Limb (tissue), 2 donors: Measurements from ENCODE around the gene DLEC1.
A peak's percentile ranks its signal among the peaks of the same experiment; 100 is the strongest.
"Not testable (repeated sequence)": the region's sequence is repeated elsewhere in the genome, so short reads cannot be mapped to it uniquely, and the experiment has no call there.

Experiments used
- DNase-seq, 2 donors: peaks; one replicate each; pipeline ENCODE4 v3.0.0-alpha.2; 2016; ENCODE audit errors: extremely low spot score in 2 of 2

Gene DLEC1

DNA sequence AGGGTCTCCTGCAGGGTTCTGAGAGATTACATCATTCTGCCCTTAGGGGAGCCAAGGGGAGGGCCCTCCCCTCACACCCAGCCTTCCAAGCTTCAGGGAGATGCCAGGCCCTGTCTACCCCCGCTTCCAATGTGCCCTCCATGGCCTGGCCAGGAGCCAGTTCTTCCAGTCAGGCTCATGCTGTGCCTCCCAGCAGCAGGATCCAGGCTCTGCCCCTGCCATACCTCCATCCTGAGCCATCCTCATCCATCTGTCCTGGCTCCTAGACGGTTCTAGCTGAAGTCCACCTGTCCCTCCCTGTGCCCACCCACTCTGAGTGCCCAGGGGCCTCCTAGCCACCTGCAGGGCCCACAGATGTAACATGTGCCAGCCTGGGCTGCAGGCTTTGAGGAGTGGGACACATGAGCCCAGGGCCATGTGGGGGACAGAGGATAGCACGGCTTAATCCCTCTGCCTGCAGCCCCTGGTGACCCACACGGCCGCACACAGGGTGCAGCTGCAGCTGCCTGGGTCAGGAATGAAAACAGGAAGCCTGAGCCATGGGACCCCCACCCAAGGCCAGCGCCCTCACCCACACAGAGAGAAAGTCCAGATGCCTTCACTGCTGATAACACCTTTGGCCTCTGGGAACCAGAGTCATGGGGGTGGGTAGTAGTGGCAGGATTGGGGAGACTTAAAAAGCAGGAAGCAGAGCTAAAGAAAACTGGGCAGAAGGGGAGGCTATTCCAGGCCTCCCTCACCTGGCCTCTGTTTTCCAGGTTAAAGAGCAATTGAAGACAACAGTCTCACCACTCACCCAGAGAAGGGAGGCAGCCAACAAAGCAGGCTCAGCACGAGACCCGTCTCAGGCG is 21.3 kb upstream of the DLEC1 start:
- DNase-seq, result no peak

DNA sequence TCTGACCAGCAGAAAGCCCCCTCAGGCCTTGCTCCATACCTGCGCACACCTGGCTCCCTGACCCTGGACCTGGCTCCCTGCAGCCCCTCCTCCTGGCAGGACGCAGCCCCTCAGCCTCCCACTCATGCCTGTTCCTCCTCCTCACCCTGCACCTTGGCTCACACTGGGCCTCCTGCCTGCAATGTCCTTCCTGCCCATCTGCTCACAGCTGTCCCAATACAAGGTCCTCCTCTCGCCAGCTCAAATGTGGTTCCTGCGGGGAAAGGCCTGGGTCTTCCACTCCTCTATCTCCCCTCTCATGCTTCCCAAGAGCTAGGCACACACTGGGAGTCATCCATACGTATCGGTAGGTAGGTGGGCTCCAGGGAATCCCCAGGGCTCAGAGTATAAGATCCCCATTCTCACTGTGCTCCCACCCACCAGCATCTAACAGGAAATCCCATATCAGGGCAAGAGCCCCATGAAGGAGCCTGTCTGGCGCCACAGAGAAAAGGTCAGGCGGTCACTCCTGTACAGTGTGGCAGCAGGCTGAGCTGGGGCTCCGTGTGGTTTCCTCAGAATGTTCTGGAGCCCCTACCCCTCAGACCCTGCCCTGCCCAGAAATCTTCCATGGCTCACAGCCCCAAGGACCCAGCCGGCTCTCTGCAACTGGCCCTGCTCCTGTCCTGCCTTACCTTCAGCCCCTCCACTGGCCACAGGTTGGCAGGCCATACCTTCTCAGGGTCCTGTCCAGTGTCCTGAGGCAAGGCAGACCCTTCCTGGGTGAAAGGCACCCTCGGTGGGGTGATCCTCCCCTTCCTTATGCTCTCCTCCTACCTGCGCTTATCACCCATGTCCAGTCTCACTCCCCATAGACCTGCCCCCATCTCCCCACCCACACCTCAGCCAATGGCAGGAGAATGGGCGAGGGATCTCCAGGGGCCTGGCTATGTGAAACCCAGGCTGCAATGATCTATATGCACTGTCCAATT is 20.4 kb upstream of the DLEC1 start:
- DNase-seq, result no peak

DNA sequence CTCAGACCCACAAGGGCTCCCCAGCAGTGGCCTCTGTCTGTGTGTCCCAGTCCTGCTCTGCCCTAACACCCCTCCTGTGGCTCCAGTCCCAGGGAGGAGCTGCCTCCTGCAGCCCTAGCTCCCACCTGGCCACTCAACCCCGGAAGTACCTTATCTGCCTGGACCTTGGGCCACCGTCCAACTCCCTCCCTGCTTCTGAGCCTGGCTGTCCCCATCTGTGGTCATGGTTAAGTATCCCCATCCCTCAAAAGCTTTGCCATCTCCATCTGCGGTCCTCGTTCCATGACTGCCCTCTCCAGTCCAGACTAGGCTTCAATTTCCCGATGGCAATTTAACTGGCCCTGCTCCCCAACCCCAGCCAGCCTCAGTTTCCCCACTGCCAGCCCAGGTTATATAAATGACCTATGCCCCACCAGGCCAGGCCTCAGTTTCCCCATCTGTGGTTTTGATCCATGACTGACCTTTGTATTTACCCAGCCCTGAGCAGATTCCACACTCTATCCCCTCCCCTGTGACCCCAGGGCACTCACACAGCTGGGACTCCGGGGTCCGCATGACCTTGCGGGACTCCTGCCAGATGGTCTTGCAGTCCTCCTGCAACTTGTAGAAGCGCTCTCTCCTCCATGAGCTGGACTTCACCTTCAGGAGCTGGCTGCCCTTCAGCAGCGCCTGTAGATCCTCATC is 19.2 kb upstream of the DLEC1 start:
- peak in 1 of 2 donors; percentile 27 for DNase-seq

DNA sequence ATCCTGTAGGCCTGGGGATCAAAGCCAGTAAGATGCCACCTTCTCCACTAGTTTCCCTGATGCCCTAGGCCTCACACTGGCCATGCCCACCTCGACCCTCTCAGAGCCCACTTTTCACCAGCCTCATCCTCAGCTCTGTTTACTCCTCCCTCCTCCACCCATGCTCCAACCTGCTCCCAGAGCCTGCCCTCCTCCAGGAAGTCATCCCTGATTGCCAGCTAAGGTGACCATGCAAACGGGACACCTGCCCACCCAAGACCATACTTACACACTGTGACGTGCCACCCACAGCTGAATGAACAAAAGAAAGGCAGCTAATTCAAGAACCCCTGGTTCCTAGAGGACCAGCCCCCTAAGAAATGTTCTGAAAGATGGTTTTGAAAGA is 18.7 kb upstream of the DLEC1 start:
- peak in 1 of 2 donors; percentile 20 for DNase-seq

DNA sequence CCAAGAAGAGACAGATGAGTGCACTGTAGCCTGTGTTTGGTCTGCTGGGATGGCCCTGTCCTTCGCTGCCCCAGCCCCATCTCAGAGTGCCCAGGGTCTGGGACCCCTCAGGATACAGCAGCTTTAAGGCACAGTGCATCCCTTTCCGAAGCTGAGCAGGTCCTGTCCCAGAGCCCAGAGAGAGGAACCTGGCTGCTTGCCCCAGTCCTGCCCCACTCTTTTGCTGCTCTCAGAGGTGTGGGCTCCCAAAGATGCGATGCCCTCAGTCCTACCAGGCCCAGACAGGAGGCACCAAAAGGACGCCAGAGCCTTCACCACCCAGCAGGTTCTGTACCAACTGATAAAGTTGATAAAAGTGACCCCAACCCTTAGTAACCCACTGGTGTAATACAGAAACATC is 17.8 kb upstream of the DLEC1 start:
- peak in 1 of 2 donors; percentile 19 for DNase-seq

DNA sequence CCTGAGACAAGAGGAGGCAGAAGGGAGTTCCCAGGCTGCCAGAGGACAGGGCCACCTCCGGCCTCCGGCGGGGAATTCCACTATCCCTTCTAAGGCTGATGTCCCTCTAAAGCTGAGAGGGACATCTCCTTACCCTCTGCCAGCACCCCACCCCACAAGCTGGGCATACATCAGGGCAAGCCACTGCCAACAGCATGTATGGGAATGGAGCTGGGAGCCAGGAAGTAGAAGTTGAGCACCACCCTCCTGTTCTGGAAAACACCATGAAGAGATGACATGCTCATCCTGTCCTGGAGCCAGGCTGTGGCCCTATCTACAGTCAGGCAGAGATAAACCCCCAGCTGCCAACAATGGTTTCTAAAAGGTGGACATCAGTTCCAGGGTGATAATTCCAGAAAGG is 16.7 kb upstream of the DLEC1 start:
- DNase-seq, result no peak

DNA sequence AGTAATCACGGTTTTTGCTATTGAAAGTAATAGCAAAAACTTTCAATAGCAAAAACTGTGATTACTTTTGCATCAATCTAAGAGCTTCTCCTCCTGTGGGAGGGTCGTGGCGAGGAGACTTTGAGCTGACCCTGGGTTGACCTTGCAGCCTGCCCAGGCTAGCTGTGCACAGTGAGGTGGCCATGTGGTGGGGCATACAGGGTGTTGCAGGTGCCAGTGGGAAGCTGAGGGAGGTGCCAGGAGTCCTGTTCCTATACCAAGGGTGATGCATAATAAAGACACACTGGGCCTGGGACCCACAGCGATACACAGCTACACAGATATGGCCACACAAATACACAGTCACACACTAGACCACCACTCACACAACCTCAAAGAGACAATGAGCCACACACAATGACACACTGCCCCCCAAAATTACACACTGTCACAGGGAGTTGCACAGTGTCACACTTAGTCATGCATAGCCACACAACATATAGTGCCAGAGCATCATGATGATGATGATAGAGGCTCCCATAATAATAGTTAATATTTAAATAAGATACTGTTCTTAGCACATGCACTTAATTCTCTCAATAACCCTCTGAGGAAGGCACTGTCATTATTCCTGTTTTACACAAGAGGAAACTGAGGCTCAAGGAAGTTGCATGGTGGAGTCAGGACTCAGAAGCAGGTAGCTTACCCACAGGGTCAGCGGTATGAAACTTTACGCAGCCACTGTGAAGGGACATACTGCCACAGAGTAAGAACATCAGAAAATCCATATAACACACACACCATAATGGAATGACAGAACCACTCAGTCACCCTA is 15.9 kb upstream of the DLEC1 start:
- DNase-seq, result peak in 1 of 2 donors; percentile 20

DNA sequence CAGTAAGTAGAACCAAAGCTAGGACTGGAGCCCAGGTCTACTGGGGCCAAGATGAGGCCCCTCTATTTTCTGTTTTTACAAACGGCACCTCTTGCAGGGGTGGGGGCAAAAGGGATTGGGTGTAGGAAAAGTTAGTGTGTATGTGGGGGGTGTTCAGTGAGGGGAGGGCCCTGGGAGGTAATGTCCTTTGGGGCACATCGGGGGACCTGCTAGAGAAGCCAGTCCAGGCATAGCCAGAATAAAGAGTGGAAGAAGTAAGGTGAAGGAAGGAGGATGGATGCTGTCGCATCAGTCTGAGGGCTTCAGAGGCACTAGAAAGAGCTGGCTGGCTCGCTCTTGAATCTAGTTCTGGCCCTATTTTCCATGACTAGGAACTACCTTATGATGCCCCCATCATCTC is 12.2 kb upstream of the DLEC1 start:
- DNase-seq, result no peak

DNA sequence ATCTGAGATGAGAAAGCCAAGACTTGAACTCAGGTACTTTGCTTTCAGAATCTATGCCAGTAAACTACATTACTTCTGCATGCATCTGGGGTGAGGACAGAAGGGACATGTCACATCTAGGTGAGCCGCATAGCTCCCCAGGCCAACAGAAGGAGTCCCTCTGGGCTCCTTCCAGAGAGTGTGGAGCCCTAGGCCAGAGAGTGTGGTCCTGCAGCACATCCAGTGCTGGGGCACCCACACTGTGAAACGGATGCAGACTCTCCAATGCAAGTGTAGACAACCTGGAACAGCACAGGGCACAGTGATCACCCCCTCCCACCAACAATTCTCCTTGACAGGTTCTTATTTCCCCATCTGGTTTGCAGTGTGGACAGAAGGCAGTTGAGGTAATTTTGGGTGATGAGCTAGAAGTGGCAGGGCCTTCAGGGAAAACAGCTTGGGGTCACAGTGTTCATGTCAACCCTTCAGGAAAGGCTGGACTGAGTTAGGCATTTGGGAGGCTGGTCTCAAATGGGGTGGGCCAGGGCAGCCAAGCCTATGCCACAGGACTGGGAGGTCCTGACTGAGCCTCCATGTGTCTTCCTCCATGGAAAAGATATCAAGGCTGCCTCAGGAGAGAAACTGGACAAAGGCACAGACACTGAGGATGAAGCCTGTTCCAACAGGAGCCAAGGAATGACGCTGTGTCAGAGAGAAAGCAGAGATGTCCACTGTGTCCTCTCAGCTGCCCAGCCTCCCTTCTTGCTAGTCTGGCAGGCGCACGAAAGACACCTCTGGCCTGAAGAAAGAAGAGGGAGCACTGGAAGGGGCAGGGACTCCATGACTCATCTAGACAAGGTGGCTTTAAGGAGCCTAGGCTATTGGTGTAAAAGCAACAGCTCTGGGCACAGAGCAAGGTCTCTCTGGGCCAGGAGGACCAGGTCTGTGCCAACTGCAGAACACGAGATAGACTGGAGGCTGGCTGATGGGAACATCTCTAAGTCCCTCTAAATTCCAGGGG is 11.2 kb upstream of the DLEC1 start:
- DNase-seq, result no peak

DNA sequence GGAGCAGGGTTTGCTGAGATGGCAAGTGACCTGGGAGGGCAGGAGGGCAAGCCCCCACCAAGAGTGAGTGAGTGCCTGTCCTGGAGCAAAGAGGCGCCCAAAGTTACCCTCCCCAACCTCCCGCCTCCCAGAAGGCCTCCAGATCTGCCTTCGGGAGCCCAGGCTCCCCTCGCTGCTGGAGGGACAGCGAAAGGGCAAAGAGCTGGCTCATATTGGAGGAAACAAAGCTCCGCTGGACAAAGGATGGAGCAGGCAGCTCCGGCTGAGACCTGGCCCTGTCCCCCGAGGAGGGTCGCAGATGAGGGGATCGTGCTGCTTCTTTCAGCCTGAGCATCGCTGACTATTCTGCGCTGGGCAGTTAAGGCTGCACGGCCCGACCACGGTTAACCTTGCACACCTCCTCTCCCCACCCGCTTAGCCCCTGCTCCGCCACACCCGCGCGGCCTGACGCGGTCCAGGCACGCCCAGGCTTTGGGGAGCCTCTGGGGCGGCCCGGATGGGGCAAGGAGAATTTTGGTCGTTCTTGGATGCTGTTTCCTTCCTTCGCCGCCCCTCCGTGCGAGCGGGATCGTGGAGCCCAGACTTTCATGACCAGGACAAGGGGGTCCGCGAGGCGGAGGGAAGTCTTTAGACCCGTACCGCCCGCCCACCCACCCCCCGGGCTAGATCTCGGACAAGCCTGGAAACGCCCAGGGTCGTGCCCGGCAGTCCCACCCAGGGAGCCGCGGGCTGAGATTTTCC is 10.2 kb upstream of the DLEC1 start:
- peak in 1 of 2 donors; percentile 64 for DNase-seq

DNA sequence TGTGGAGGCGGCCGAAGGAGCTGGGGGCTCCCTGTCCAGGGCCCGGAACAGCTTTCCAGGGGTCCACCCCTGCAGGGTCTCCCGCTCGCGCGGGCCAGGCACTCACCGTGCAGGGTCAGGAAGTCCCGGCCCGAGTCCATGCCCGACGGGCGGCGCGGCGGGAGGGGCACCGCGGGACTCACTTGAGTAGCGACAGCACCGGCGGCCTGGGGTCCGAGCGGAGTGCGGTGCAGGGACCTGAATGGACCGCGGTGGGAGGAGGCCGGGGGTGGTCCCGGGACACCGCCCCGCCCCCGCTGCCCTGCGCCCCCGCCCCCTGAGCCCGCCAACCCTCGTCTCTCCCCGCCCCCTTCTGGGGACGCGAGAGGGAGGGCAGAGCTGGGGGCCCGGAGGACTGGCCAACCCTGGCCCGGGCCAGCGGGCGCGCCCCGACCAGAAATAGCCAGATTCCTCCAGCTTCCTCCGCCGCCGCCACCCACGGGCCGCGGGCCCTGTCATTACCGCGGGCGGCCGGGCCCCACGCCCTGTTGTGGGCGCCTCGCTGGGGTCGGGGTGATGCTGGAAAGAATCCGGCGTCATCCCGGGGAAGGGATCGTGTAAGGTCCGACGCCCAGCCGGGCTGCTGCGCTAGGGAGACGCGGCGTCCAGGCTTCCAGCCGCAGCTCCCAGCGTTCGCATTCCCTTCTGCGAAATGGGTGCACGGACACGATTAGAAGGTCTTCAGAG is 9.4 kb upstream of the DLEC1 start, which contains the start of gene PLCD1:
Gene PLCD1 (minus strand): TSS at position 243 of the 726 bp plus-strand sequence. CDS start 103 bp downstream, at position 140.
- DNase-seq, result peak; percentile 77 to 84

DNA sequence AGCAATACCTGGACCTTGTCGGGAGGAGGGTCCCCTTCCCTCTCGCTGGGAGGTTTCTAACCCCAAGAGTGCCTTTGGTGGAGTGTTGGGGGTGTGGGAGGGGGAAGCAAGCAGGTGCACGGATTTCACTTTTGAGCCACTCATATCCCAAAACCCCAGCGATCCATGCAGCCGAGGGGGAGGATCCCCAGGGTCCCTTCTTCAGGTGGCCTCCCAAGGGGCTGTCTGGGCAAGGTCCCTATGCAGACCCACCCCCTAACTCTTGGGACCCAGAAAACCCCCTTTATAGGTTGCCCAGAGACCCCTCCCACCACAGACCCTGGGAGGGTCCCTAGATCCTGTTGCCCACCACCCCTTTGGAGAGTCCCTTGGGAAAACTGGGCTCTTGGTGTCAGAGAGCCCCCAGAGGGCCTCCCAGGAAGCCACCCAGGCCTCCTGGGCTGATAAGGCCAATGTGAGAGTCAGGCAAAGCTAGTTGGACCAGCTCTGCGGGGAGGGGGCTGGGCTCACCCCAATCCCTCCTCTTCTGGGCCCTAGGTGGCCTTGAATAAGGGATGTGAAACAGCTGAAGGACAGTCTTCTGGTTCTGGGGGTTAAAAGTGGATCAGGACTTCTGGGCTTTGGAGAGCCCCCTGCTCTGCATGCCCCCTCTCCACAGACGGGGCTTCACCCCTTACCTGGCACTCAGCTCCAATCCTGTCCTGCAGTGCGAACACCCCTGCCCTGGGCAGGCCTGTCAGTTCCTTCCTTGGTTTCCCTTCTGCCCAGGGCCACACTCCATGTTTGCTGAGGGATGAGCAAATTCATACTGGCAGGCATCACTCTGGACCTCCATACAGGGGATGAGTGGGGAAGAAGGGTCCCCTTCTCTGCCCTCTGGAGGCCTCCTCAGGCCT is 8.6 kb upstream of the DLEC1 start:
- no peak for DNase-seq

DNA sequence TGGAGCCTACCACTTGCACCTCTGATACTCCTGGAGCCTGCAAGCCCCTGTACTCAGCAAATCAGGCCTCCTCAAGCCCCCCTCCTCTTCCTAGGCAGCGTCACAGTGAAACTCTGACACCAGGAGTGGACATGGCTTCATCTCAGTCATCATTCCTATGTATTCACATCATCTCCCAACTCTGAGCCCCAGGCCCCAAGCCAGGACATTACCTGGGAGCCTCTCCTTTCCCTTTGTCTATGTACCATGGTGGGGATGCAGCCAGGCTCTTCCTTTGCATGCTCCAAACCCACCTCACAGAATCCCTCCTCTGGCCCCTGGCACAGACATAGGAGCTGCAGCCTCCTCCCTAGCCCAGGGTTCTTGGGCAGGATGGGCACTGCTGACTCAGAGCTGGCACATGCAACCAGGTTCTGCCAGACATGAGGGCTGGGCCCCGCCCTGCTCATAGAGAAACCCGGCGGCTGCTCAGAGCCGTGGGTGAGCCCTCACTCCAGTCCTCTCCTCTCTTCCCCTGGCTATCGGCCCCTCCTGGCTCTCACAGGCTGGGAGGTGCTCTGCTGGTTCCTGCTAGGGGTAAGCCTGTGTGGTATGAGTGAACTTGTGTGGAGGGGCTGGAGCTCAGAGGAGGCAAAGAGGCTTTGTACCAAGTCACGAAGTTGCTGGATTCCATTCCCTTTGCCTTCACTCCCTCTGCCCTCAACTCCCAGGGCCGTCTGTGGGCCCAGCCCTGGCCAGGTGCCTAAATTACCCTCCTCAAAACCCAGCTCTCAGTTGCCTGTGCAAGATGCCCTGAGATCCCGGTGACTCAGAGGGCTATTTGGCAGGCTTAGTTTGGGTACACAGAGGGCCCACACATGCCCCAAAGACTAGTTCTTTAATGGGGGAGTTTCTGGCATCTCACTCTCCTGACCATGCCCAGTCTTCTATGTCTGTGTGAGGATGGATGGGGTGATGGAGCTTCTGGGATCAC is 7.7 kb upstream of the DLEC1 start:
- DNase-seq, result no peak

DNA sequence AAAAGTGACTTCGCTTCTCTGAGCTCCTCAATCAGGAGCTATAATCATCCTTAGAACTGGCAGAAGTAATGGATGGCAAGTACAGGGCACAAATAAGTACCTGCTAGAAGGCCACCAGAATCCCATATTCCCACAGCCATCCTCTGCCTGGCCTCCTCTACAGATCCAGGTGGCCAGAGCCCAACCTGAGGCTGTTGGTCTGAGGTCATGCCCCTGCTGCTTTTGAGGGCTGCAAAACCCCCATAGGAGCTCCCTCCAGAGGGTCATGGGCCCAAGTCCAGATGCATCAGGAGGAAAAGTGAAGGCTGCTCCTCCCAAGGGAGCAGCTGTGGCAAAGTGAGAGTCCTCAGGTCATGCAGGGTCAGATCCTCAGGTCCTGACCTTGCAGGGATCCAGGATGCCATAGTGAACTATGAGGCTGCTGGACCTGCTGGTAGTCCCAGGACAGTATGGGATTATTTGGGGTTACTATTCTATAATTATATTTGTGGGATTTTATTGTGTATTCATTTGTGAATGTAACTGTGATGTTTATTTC is 6.6 kb upstream of the DLEC1 start:
- DNase-seq, result no peak

DNA sequence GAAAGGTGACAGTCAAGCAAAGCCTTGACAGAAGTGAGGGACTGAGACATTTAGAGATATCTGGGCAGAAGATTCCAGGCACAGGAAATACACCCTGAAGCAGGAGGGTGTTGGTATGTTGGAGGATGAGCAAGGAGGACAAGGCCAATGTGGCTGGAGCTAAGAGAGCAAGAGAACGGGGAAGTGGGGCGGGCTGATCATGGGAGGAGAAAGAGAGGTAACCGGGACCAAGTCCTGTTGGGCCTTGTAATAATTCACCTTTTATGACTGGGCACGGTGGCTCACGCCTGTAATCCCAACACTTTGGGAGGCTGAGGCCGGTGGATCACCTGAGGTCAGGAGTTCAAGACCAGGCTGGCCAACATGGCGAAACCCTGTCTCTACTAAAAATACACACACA is 5.4 kb upstream of the DLEC1 start:
- DNase-seq, result not testable (repeated sequence)

DNA sequence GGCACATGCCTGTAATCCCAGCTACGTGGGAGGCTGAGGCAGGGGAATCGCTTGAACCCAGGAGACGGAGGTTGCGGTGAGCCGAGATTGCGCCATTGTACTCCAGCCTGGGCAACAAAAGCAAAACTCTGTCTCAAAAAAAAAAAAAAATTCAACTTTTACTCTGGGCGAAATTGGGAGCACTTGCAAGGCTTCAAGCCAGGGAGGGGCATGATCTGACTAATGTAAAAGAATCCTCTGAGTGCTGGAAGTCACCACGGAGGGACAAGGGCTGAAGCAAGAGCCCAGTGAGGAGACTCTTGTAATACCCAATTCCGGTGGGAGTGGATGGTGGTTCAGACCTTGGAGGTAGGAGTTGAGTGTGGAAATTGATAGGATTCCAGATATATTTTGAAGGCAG is 4.7 kb upstream of the DLEC1 start:
- DNase-seq, result not testable (repeated sequence)
